Stomach (tissue), 9 donors: Measurements from ENCODE around the gene RNLS. TPM values are rescaled to one million over a fixed set of nuclear protein-coding genes. Genes with fewer than 3 reads are reported as not detected.

ENCODE experiments used
- DNase-seq, 2 donors: peaks; one replicate each; pipeline versions ENCODE4 v3.0.0 to v3.0.0-alpha.2; 2013 to 2019
- H3K27ac ChIP-seq, 5 donors: fragments of 200-600 bp in 4 of 5; sonication (generic) in 4 of 5; one replicate each; pipeline ENCODE4 v1.5.1; 2013 to 2019; ENCODE audit warnings: mild to moderate bottlenecking in 1 of 5, moderate library complexity in 1 of 5
- H3K27me3 ChIP-seq, 3 donors: fragments of 200-600 bp; sonication (generic); one replicate each; pipeline ENCODE4 v1.5.1; 2017 to 2019; ENCODE audit warnings: mixed run types in 1 of 3
- H3K36me3 ChIP-seq, 4 donors: fragments of 200-600 bp; sonication (generic); 1 replicate in 3 of 4; 2 replicates in 1 of 4; pipeline ENCODE4 v1.5.1; 2016 to 2019
- H3K4me1 ChIP-seq, 4 donors: fragments of 200-600 bp; sonication (generic); one replicate each; pipeline ENCODE4 v1.5.1; 2016 to 2019
- H3K4me3 ChIP-seq, 4 donors: fragments of 200-600 bp; sonication (generic) in 3 of 4; one replicate each; pipeline ENCODE4 v1.5.1; 2016 to 2019; ENCODE audit warnings: mild to moderate bottlenecking in 1 of 4
- H3K9me3 ChIP-seq, 4 donors: fragments of 200-600 bp; sonication (generic); one replicate each; pipeline ENCODE4 v1.5.1; 2016 to 2019
- EP300 ChIP-seq: sonication (generic); formaldehyde crosslinking; IDR thresholded peaks from one replicate; pipeline ENCODE4 v1.6.1; 2017; ENCODE audit warnings: antibody characterized with exemption
- POLR2A ChIP-seq, 4 donors: fragments of 450-650 bp; IDR thresholded peaks; one replicate each; pipeline ENCODE4 v1.6.1; 2016; ENCODE audit warnings: antibody characterized with exemption in 4 of 4, control low read depth in 2 of 4, mild to moderate bottlenecking in 1 of 4, moderate library complexity in 1 of 4
- POLR2AphosphoS5 ChIP-seq, 3 donors: sonication (generic); formaldehyde crosslinking; IDR thresholded peaks; one replicate each; pipeline ENCODE4 v1.6.1; 2016; ENCODE audit warnings: antibody characterized with exemption in 3 of 3
- WGBS, 5 donors: extraction: QIAGEN DNeasy Blood & Tissue Kit in 3 of 5; methylation state at CpG; one replicate each; pipeline versions ENCODE4 v1.1.5 to v1.1.7; 2013 to 2018; 5-methylcytosine and 5-hydroxymethylcytosine counted together
- intact Hi-C: fragments of 100-400 bp; cut with DNase I; formaldehyde crosslinking; loops from one replicate; pipeline ENCODE4 v1.15.1; 2023; ENCODE audit warnings: low total_unique reads
- polyA plus RNA-seq, 3 donors: library from polyadenylated mRNA; stranded (reverse); fragments of 200-250 nt; gene quantifications; one replicate each; pipeline ENCODE4 v1.2.3, GENCODE V29; 2013
- total RNA-seq, 5 donors: library from RNA; depleted of rRNA; stranded (reverse); fragments of >200 nt; gene quantifications; one replicate each; pipeline versions ENCODE4 v1.1.0 to v1.2.3, GENCODE V29; 2014 to 2016
- TF ChIP-seq, protein P1 (sequence below), 7 experiments: fragments of 450-650 bp in 4 of 7; fragments of 200-600 bp in 3 of 7; sonication (generic) in 3 of 7; IDR thresholded peaks; one replicate each; pipeline ENCODE4 v1.5.1; 2016 to 2019; ENCODE audit warnings: antibody characterized with exemption in 7 of 7, control low read depth in 2 of 7, mild to moderate bottlenecking in 1 of 7
- donor health status: healthy with polysubstance abuse.
- donor health status: Bipolar disorder and iron deficiency.
- donor health status: healthy.

The RNLS gene
- total and polyA plus RNA-seq, 8 donors = 6.7 to 21.5 (median 11.6) TPM; not detected in 2

DNA sequence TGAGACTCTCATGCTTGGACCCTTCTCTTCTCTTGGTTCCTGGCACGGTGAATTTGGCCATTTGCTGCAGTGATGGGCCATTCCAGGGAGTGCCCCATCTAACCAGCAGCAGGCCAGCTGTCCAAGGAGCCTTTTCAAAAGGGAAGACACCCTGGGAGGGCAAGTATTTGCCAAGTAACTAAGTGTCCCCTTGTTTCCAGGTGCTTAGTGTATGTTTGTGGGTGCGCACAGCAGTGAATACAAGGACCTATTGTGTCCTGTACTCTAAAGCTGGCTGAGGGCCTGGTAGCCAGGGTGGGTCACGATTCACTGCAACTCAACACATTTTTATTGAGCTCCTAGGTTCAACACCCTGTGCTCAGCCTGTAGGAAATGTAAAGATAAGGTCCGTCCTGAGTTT, 348.8 kb downstream of the RNLS start:
- 33 to 57% (median 50%) methylated on average over 4 of the region's 4 CpGs for WGBS, 5 donors
- Histone ChIP-seq H3K36me3 (no peaks in the 10 kb centered on the region), H3K27me3 (no peaks in the 10 kb centered on the region), H3K27ac (peak overlapping the region in 3 of 5 donors; percentile 3 to 47 (median 46)), H3K9me3 (no peaks in the 10 kb centered on the region), H3K4me1 (peaks cover 3 to 47% (median 26%) of the 10 kb centered on the region in 4 donors), H3K4me3 (no peak overlapping the region)
- DNase-seq = peak; percentile 33 to 43
- TF ChIP-seq POLR2A (IDR thresholded peaks at IDR 0.05) = no peak
- no peak for TF ChIP-seq EP300
- TF ChIP-seq POLR2AphosphoS5 (IDR thresholded peaks at IDR 0.05) = no peak
- TF ChIP-seq, protein P1, sequence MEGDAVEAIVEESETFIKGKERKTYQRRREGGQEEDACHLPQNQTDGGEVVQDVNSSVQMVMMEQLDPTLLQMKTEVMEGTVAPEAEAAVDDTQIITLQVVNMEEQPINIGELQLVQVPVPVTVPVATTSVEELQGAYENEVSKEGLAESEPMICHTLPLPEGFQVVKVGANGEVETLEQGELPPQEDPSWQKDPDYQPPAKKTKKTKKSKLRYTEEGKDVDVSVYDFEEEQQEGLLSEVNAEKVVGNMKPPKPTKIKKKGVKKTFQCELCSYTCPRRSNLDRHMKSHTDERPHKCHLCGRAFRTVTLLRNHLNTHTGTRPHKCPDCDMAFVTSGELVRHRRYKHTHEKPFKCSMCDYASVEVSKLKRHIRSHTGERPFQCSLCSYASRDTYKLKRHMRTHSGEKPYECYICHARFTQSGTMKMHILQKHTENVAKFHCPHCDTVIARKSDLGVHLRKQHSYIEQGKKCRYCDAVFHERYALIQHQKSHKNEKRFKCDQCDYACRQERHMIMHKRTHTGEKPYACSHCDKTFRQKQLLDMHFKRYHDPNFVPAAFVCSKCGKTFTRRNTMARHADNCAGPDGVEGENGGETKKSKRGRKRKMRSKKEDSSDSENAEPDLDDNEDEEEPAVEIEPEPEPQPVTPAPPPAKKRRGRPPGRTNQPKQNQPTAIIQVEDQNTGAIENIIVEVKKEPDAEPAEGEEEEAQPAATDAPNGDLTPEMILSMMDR (IDR thresholded peaks at IDR 0.05) = no peak
- intact Hi-C loops = no loop called here

GRCh38 chr10:88233870-88234269, 349.2 kb downstream of the RNLS start:
- intact Hi-C loops = no loop called here
- TF ChIP-seq EP300 (no peak), POLR2AphosphoS5 (IDR thresholded peaks at IDR 0.05) (no peak), POLR2A (IDR thresholded peaks at IDR 0.05) (no peak)
- TF ChIP-seq, protein P1 (IDR thresholded peaks at IDR 0.05) = no peak
- peak in 1 of 2 donors; percentile 38 for DNase-seq
- H3K4me3 ChIP-seq = no peak overlapping the region
- WGBS, 5 donors = 63 to 72% (median 70%) methylated on average over 6 of the region's 6 CpGs
- no peaks in the 10 kb centered on the region for H3K27me3 ChIP-seq
- peak overlapping the region in 1 of 5 donors; percentile 46 for H3K27ac ChIP-seq
- no peaks in the 10 kb centered on the region for H3K9me3 ChIP-seq
- H3K36me3 ChIP-seq = no peaks in the 10 kb centered on the region
- H3K4me1 ChIP-seq = peaks cover 3 to 43% (median 24%) of the 10 kb centered on the region in 4 donors

DNA sequence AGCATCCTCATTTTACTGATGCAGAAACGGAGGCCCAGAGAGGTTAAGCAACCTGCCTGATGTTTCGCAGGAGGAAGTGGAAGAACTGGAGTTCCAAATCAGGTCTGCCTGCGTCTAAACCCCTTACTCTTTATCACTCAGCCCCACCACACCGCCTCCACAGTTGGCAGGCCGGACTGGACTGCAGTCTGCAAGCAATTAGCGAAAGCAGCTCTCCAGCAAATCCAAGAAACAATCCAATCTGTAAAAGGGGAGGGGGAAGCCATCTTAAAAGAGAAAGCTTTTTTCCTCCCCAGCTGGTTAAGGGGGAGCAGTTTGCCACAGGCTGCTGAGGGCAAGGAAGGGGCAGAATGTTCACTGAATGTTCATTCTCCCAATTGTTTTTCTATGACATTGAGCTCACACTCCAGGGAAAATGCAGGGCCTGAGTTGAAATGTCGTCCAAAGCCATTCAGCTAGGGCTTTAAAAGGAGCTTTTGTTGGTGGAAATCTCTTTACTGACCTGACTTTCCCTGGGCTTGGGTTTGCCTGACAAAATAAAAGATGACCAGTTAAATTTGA, 350.1 kb downstream of the RNLS start:
- Histone ChIP-seq H3K27me3 (no peaks in the 10 kb centered on the region), H3K9me3 (no peaks in the 10 kb centered on the region), H3K27ac (no peak overlapping the region), H3K4me1 (peaks cover 3 to 35% (median 19%) of the 10 kb centered on the region in 4 donors), H3K36me3 (no peaks in the 10 kb centered on the region), H3K4me3 (no peak overlapping the region)
- intact Hi-C loops = no loop called here
- WGBS, 5 donors = 79 to 92% (median 85%) methylated on average over 7 of the region's 7 CpGs
- peak in 1 of 2 donors; percentile 45 for DNase-seq
- no peak for TF ChIP-seq POLR2AphosphoS5 (IDR thresholded peaks at IDR 0.05)
- no peak for TF ChIP-seq EP300
- TF ChIP-seq, protein P1 (IDR thresholded peaks at IDR 0.05) = no peak
- TF ChIP-seq POLR2A (IDR thresholded peaks at IDR 0.05) = no peak

DNA sequence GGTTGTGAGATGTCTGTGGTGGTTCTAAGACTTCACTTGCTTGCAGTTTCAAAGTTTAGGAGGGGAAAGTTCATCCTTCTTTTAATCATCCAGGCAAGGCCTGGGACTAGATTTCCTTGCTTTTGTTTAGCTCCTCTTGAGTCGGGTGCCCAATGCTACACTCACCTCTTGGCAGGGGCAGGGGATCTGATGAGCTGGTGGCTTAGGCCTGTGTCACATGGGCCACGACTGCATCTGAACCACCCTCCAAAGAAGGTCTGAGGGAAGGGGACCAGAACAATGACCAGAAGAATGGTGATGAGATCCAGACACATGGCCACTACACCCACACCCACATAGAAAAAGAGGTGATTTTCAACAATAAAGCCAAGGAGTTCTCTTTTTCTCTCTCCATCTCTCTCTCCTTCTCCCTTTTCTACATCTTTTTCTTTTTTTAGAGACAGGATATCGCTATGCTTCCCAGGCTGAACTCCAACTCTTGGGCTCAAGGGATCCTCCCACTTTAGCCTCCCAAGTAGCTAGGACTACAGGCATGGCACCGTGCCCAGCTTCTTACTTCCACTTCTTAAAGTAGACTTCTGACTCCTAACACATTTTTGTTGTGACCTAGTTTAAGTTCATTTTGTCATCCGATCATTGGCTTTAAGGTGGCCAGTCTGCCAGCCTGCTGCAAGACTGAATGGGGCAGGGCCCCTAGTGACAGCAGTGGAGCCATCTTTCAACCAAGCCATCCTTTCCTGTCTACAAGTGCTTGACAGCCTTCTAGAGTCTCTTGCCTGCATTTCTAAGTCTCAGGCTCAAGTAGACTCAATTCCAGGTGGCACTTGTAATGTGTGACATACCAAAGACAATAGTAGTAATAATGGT, 350.9 kb downstream of the RNLS start:
- intact Hi-C loops = no loop called here
- peak; percentile 75 to 81 for DNase-seq
- no peak overlapping the region for H3K4me3 ChIP-seq

More for the DNA sequence above, 350.9 kb downstream of the RNLS start:
- TF ChIP-seq POLR2A (IDR thresholded peaks at IDR 0.05) = no peak
- TF ChIP-seq POLR2AphosphoS5 (IDR thresholded peaks at IDR 0.05) = no peak
- TF ChIP-seq, protein P1 (IDR thresholded peaks at IDR 0.05) = no peak
- TF ChIP-seq EP300 = no peak
- H3K36me3 ChIP-seq = no peaks in the 10 kb centered on the region
- peaks cover 3 to 34% (median 14%) of the 10 kb centered on the region in 4 donors for H3K4me1 ChIP-seq
- H3K27ac ChIP-seq = peak overlapping the region in 2 of 5 donors; percentile 2 to 14
- no peaks in the 10 kb centered on the region for H3K27me3 ChIP-seq
- WGBS, 5 donors = 54 to 76% (median 64%) methylated on average over 5 of the region's 5 CpGs
- H3K9me3 ChIP-seq = no peaks in the 10 kb centered on the region
